GM12865 (cell line): ENCODE results near the gene LPP.

Source experiments
- DNase-seq: peaks from one replicate; pipeline ENCODE4 v3.0.0; 2010; ENCODE audit warnings: low read depth
- H3K4me3 ChIP-seq: 2 replicates; pipeline ENCODE4 v1.5.1; 2011; ENCODE audit warnings: mild to moderate bottlenecking, low read depth, low read length, control low read depth
- CTCF ChIP-seq: IDR thresholded peaks from 2 replicates; pipeline ENCODE4 v1.5.1; 2011; ENCODE audit warnings: low read length, control low read depth, low read depth, inconsistent platforms; ENCODE audit not compliant: insufficient read depth; ENCODE audit errors: missing control alignments

LPP gene

GRCh38 chr3:188691004-188691403 lies 537.0 kb downstream of the LPP start:
- H3K4me3 ChIP-seq: no peak overlapping the region
- TF ChIP-seq CTCF: no peak
- DNase-seq: no peak

GRCh38 chr3:188691665-188692064 lies 537.7 kb downstream of the LPP start:
- H3K4me3 ChIP-seq: no peak overlapping the region
- DNase-seq: no peak
- TF ChIP-seq CTCF: no peak

- no peak for TF ChIP-seq CTCF
- no peak for DNase-seq
- H3K4me3 ChIP-seq: no peak overlapping the region
Measured at GRCh38 chr3:188692700-188693099, 538.7 kb downstream of the LPP start.

- TF ChIP-seq CTCF: no peak
- DNase-seq: no peak
- H3K4me3 ChIP-seq: no peak overlapping the region
Measured at GRCh38 chr3:188693435-188693834, 539.5 kb downstream of the LPP start.

GRCh38 chr3:188695241-188695640 lies 541.3 kb downstream of the LPP start:
- DNase-seq: no peak
- no peak for TF ChIP-seq CTCF
- no peak overlapping the region for H3K4me3 ChIP-seq

- TF ChIP-seq CTCF: no peak
- no peak overlapping the region for H3K4me3 ChIP-seq
- peak; percentile 72 for DNase-seq
Measured at GRCh38 chr3:188697127-188697526, 543.2 kb downstream of the LPP start.

GRCh38 chr3:188698436-188698835 lies 544.5 kb downstream of the LPP start:
- DNase-seq: no peak
- H3K4me3 ChIP-seq: no peak overlapping the region
- no peak for TF ChIP-seq CTCF
